SK-N-SH treated with all-trans-retinoic acid at 6 μM for 48 hours (cell line): ENCODE data around the gene KCNH4.
"Not testable (repeated sequence)": the region's sequence is repeated elsewhere in the genome, so short reads cannot be mapped to it uniquely, and the experiment has no call there.

Source experiments
- ATAC-seq: fragments of 200-7000 bp; cut with Tn5 transposase; 3 replicates; pipeline ENCODE4 v1.9.1; 2020; ENCODE audit warnings: mild to moderate bottlenecking, moderate library complexity
- ARNTL ChIP-seq: fragments of 450-650 bp; formaldehyde crosslinking; IDR thresholded peaks from 2 replicates; pipeline ENCODE4 v1.5.0; 2020; ENCODE audit warnings: low read depth, mild to moderate bottlenecking, moderate library complexity, borderline replicate concordance
- BACH2 ChIP-seq: fragments of 250-450 bp; sonication (Bioruptor Pico); IDR thresholded peaks from 2 replicates; pipeline ENCODE4 v1.9.0; 2021; ENCODE audit warnings: mild to moderate bottlenecking, borderline replicate concordance
- CREB5 ChIP-seq: fragments of 250-450 bp; sonication (Bioruptor Pico); IDR thresholded peaks from 2 replicates; pipeline ENCODE4 v1.5.1; 2020; ENCODE audit warnings: low read depth, mild to moderate bottlenecking, moderate library complexity
- CSDC2 ChIP-seq: fragments of 250-450 bp; sonication (Bioruptor Pico); IDR thresholded peaks from 2 replicates; pipeline ENCODE4 v1.5.0; 2020; ENCODE audit warnings: mild to moderate bottlenecking, moderate library complexity
- CSRNP3 ChIP-seq: fragments of 250-450 bp; sonication (Bioruptor Pico); IDR thresholded peaks from 2 replicates; pipeline ENCODE4 v1.5.1; 2021; ENCODE audit warnings: mild to moderate bottlenecking, moderate library complexity
- ISL1 ChIP-seq: fragments of 250-450 bp; sonication (Bioruptor Pico); IDR thresholded peaks from 2 replicates; pipeline ENCODE4 v2.1.2; 2022; ENCODE audit warnings: mild to moderate bottlenecking, moderate library complexity
- OSR1 ChIP-seq: fragments of 250-450 bp; sonication (Bioruptor Pico); IDR thresholded peaks from 2 replicates; pipeline ENCODE4 v1.8.0; 2022; ENCODE audit warnings: moderate library complexity, mild to moderate bottlenecking, inconsistent platforms
- POU6F1 ChIP-seq: fragments of 250-450 bp; sonication (Bioruptor Pico); IDR thresholded peaks from 2 replicates; pipeline ENCODE4 v1.8.0; 2021; ENCODE audit warnings: low read depth, mild to moderate bottlenecking, moderate library complexity, borderline replicate concordance
- PPARA ChIP-seq: fragments of 250-450 bp; sonication (Bioruptor Pico); IDR thresholded peaks from 2 replicates; pipeline ENCODE4 v1.5.0; 2020; ENCODE audit warnings: mild to moderate bottlenecking, borderline replicate concordance
- RARB ChIP-seq: fragments of 250-450 bp; sonication (Bioruptor Pico); IDR thresholded peaks from 2 replicates; pipeline ENCODE4 v1.8.0; 2021; ENCODE audit warnings: mild to moderate bottlenecking, moderate library complexity
- SNAI2 ChIP-seq: fragments of 250-450 bp; sonication (Bioruptor Pico); IDR thresholded peaks from 2 replicates; pipeline ENCODE4 v1.5.0; 2020; ENCODE audit warnings: mild to moderate bottlenecking, moderate library complexity
- TSHZ2 ChIP-seq: fragments of 250-450 bp; sonication (Bioruptor Pico); IDR thresholded peaks from 2 replicates; pipeline ENCODE4 v1.5.0; 2020; ENCODE audit warnings: mild to moderate bottlenecking, moderate library complexity
- ZC3H10 ChIP-seq: fragments of 250-450 bp; sonication (Bioruptor Pico); IDR thresholded peaks from 2 replicates; pipeline ENCODE4 v1.5.1; 2021; ENCODE audit warnings: mild to moderate bottlenecking, moderate library complexity
- ZFP3 ChIP-seq: fragments of 250-450 bp; sonication (Bioruptor Pico); IDR thresholded peaks from 2 replicates; pipeline ENCODE4 v1.5.0; 2020; ENCODE audit warnings: mild to moderate bottlenecking, moderate library complexity
- ZFP30 ChIP-seq: fragments of 450-650 bp; formaldehyde crosslinking; IDR thresholded peaks from 2 replicates; pipeline ENCODE4 v1.5.0; 2022; ENCODE audit warnings: mild to moderate bottlenecking, moderate library complexity
- ZNF565 ChIP-seq: fragments of 450-650 bp; formaldehyde crosslinking; conservative IDR thresholded peaks from 2 replicates; pipeline ENCODE4 v1.5.0; 2020; ENCODE audit warnings: low read depth, mild to moderate bottlenecking, moderate library complexity
- ZNF70 ChIP-seq: fragments of 450-650 bp; formaldehyde crosslinking; IDR thresholded peaks from 2 replicates; pipeline ENCODE4 v1.5.0; 2020; ENCODE audit warnings: mild to moderate bottlenecking, moderate library complexity
- ZNF8 ChIP-seq: fragments of 450-650 bp; formaldehyde crosslinking; IDR thresholded peaks from 2 replicates; pipeline ENCODE4 v1.5.0; 2020; ENCODE audit warnings: mild to moderate bottlenecking, moderate library complexity

Gene KCNH4

DNA sequence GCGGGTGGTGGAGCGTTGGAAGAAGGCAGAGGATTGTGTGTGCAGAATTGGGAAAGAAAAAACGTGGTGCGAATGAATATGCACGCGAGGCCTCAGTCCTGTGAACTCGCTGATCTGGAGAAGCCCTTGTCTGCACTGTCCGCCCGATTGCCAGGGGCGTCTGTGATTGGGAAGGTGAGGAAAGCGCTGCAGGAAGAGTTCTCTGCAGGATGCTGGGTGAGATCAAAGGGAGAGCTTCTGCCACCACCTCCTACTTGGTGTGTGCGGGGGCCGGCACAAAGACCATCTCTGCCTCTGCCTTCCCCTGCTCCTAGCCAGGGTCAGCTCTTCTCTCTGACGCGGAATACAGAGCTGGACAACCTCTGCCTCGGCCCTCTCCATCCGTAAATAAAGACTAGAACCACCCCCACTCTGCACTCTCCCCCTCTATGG lies 25.3 kb downstream of the KCNH4 start:
- ATAC-seq, result no peak
- TF ChIP-seq ZC3H10 (CRISPR knock-in tag), result no peak
- TF ChIP-seq POU6F1 (CRISPR knock-in tag), result no peak
- TF ChIP-seq ISL1 (CRISPR knock-in tag), result no peak
- TF ChIP-seq ZFP3 (CRISPR knock-in tag), result no peak
- no peak for TF ChIP-seq ZFP30 (CRISPR knock-in tag)
- no peak for TF ChIP-seq SNAI2 (CRISPR knock-in tag)
- TF ChIP-seq, all 23 proteins: peak for 0

- TF ChIP-seq OSR1, result no peak
- no peak for TF ChIP-seq POU6F1 (CRISPR knock-in tag)
- no peak for TF ChIP-seq CSDC2
- TF ChIP-seq CSRNP3 (CRISPR knock-in tag), result no peak
- no peak for TF ChIP-seq ISL1 (CRISPR knock-in tag)
- no peak for TF ChIP-seq BACH2 (CRISPR knock-in tag)
- no peak for TF ChIP-seq SNAI2 (CRISPR knock-in tag)
- TF ChIP-seq ZC3H10 (CRISPR knock-in tag), result no peak
- no peak for TF ChIP-seq ZNF8 (CRISPR knock-in tag)
- TF ChIP-seq RARB (CRISPR knock-in tag), result no peak
- ATAC-seq, result no peak; the same call in 2 of the 3 replicates
Measured at GRCh38 chr17:42153919-42154742, 26.8 kb downstream of the KCNH4 start.

GRCh38 chr17:42146911-42147607 lies 33.9 kb downstream of the KCNH4 start:
- TF ChIP-seq SNAI2 (CRISPR knock-in tag) (no peak), ZNF70 (CRISPR knock-in tag) (no peak), PPARA (CRISPR knock-in tag) (no peak), ZC3H10 (CRISPR knock-in tag) (no peak), ZFP30 (CRISPR knock-in tag) (no peak), CREB5 (CRISPR knock-in tag) (no peak), ZNF565 (no peak), ARNTL (no peak), TSHZ2 (CRISPR knock-in tag) (no peak)
- ATAC-seq, result no peak

DNA sequence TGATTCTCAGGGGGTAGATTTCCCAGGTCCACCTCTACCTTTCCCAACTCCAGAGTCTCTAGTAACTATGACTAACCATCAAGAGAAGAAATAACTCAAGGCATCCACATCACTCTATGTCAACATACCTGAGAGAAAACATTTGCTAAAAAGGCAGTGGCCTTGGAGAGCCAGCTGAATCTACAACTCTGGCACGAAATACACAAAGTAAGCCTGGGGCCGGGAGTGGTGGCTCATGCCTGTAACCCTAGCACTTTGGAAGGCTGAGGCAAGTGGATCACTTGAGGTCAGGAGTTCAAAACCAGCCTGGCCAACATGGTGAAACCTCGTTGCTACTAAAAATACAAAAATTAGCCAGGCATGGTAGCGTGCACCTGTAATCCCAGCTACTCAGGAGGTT lies 37.8 kb downstream of the KCNH4 start:
- not testable (repeated sequence) for ATAC-seq
